ENCODE measurements around the gene GLT8D2. TPM values are rescaled to one million over a fixed set of nuclear protein-coding genes. Genes with fewer than 3 reads are reported as not detected.
"Not testable (repeated sequence)": the region's sequence is repeated elsewhere in the genome, so short reads cannot be mapped to it uniquely, and the experiment has no call there.

The GLT8D2 gene
- total and polyA plus RNA-seq, 2 experiments from 2014 or later: 24.8 to 29.2 TPM

- Histone ChIP-seq H3K27me3 (no peaks in the 10 kb centered on the region), H3K4me1 (ENCODE audit: insufficient read depth) (no peaks in the 10 kb centered on the region), H3K9me2 (replicated peaks; ENCODE audit: insufficient read depth) (no peaks in the 10 kb centered on the region), H3K4me3 (no peak overlapping the region), H3K79me2 (peaks cover 2% of the 10 kb centered on the region), H3K36me3 (replicated peaks; ENCODE audit: insufficient read depth, low read depth) (no peaks in the 10 kb centered on the region), H3K9me3 (ENCODE audit: low read depth) (no peaks in the 10 kb centered on the region), H3K4me2 (peak overlapping the region; percentile 79), H3K27ac (peak overlapping the region; percentile 89), H4K20me1 (ENCODE audit: insufficient read depth, poor library complexity, severe bottlenecking) (no peaks in the 10 kb centered on the region), H2AFZ (no peak overlapping the region)
- WGBS (ENCODE audit: low lambda C conversion rate, missing lambda C conversion rate): 89% methylated on average over 5 of the region's 5 CpGs
- TF ChIP-seq EZH2 (IDR thresholded peaks at IDR 0.05; ENCODE audit: borderline replicate concordance) (no peak), CTCF (IDR thresholded peaks at IDR 0.05; ENCODE audit: poor library complexity) (no peak), EZH2phosphoT487 (IDR thresholded peaks at IDR 0.05; ENCODE audit: low read depth, severe bottlenecking, unreplicated experiment) (no peak)
- DNase-seq (ENCODE audit: low spot score): no peak
These were observed 1.8 kb downstream of the GLT8D2 start for GRCh38 chr12:104048162-104048561.

GRCh38 chr12:104046306-104046705 is 3.7 kb downstream of the GLT8D2 start:
- 94% methylated on average over 4 of the region's 4 CpGs for WGBS (ENCODE audit: low lambda C conversion rate, missing lambda C conversion rate)
- H3K27me3 ChIP-seq: no peaks in the 10 kb centered on the region
- no peaks in the 10 kb centered on the region for H3K9me2 ChIP-seq (replicated peaks; ENCODE audit: insufficient read depth)
- no peaks in the 10 kb centered on the region for H3K9me3 ChIP-seq (ENCODE audit: low read depth)
- H3K27ac ChIP-seq: no peak overlapping the region
- peaks cover 2% of the 10 kb centered on the region for H3K79me2 ChIP-seq
- H3K4me1 ChIP-seq (ENCODE audit: insufficient read depth): no peaks in the 10 kb centered on the region
- H4K20me1 ChIP-seq (ENCODE audit: insufficient read depth, poor library complexity, severe bottlenecking): no peaks in the 10 kb centered on the region
- no peak for DNase-seq (ENCODE audit: low spot score)
- no peak overlapping the region for H3K4me3 ChIP-seq
- no peak overlapping the region for H2AFZ ChIP-seq
- no peak overlapping the region for H3K4me2 ChIP-seq
- TF ChIP-seq EZH2 (IDR thresholded peaks at IDR 0.05; ENCODE audit: borderline replicate concordance) (no peak), EZH2phosphoT487 (IDR thresholded peaks at IDR 0.05; ENCODE audit: low read depth, severe bottlenecking, unreplicated experiment) (no peak), CTCF (IDR thresholded peaks at IDR 0.05; ENCODE audit: poor library complexity) (no peak)
- H3K36me3 ChIP-seq (replicated peaks; ENCODE audit: insufficient read depth, low read depth): no peaks in the 10 kb centered on the region

- no peak overlapping the region for H3K4me3 ChIP-seq
- H3K4me1 ChIP-seq (ENCODE audit: insufficient read depth): no peaks in the 10 kb centered on the region
- H3K27me3 ChIP-seq: no peaks in the 10 kb centered on the region
- 93% methylated on average over 3 of the region's 3 CpGs for WGBS (ENCODE audit: low lambda C conversion rate, missing lambda C conversion rate)
- H3K36me3 ChIP-seq (replicated peaks; ENCODE audit: insufficient read depth, low read depth): no peaks in the 10 kb centered on the region
- H3K79me2 ChIP-seq: peaks cover 2% of the 10 kb centered on the region
- no peak overlapping the region for H2AFZ ChIP-seq
- DNase-seq (ENCODE audit: low spot score): no peak
- H3K9me3 ChIP-seq (ENCODE audit: low read depth): no peaks in the 10 kb centered on the region
- no peak for TF ChIP-seq CTCF (IDR thresholded peaks at IDR 0.05; ENCODE audit: poor library complexity)
- TF ChIP-seq EZH2phosphoT487 (IDR thresholded peaks at IDR 0.05; ENCODE audit: low read depth, severe bottlenecking, unreplicated experiment): no peak
- no peak for TF ChIP-seq EZH2 (IDR thresholded peaks at IDR 0.05; ENCODE audit: borderline replicate concordance)
- no peaks in the 10 kb centered on the region for H3K9me2 ChIP-seq (replicated peaks; ENCODE audit: insufficient read depth)
- H4K20me1 ChIP-seq (ENCODE audit: insufficient read depth, poor library complexity, severe bottlenecking): no peaks in the 10 kb centered on the region
- no peak overlapping the region for H3K27ac ChIP-seq
- H3K4me2 ChIP-seq: no peak overlapping the region
These were observed 5.8 kb downstream of the GLT8D2 start for GRCh38 chr12:104044158-104044557.

- H3K4me3 ChIP-seq: no peak overlapping the region
- H2AFZ ChIP-seq: no peak overlapping the region
- no peak for DNase-seq (ENCODE audit: low spot score)
- H3K36me3 ChIP-seq (replicated peaks; ENCODE audit: insufficient read depth, low read depth): no peaks in the 10 kb centered on the region
- H3K4me2 ChIP-seq: no peak overlapping the region
- H3K9me3 ChIP-seq (ENCODE audit: low read depth): no peaks in the 10 kb centered on the region
- no peaks in the 10 kb centered on the region for H3K4me1 ChIP-seq (ENCODE audit: insufficient read depth)
- H3K27ac ChIP-seq: no peak overlapping the region
- H3K79me2 ChIP-seq: no peaks in the 10 kb centered on the region
- H3K27me3 ChIP-seq: no peaks in the 10 kb centered on the region
- no peak for TF ChIP-seq CTCF (IDR thresholded peaks at IDR 0.05; ENCODE audit: poor library complexity)
- no peak for TF ChIP-seq EZH2phosphoT487 (IDR thresholded peaks at IDR 0.05; ENCODE audit: low read depth, severe bottlenecking, unreplicated experiment)
- no peak for TF ChIP-seq EZH2 (IDR thresholded peaks at IDR 0.05; ENCODE audit: borderline replicate concordance)
- no peaks in the 10 kb centered on the region for H4K20me1 ChIP-seq (ENCODE audit: insufficient read depth, poor library complexity, severe bottlenecking)
- H3K9me2 ChIP-seq (replicated peaks; ENCODE audit: insufficient read depth): no peaks in the 10 kb centered on the region
- 90% methylated on average over 1 of the region's 1 CpG for WGBS (ENCODE audit: low lambda C conversion rate, missing lambda C conversion rate)
These were observed 7.4 kb downstream of the GLT8D2 start for GRCh38 chr12:104042580-104042979.

GRCh38 chr12:104039769-104040168 is 10.2 kb downstream of the GLT8D2 start:
- not testable (repeated sequence) for H3K4me2 ChIP-seq; H3K79me2 ChIP-seq; DNase-seq (ENCODE audit: low spot score); H3K27me3 ChIP-seq; H3K9me2 ChIP-seq (replicated peaks; ENCODE audit: insufficient read depth); H4K20me1 ChIP-seq (ENCODE audit: insufficient read depth, poor library complexity, severe bottlenecking); H3K36me3 ChIP-seq (replicated peaks; ENCODE audit: insufficient read depth, low read depth); H3K9me3 ChIP-seq (ENCODE audit: low read depth); H2AFZ ChIP-seq; H3K4me1 ChIP-seq (ENCODE audit: insufficient read depth); H3K27ac ChIP-seq; H3K4me3 ChIP-seq
- 88% methylated on average over 1 of the region's 1 CpG for WGBS (ENCODE audit: low lambda C conversion rate, missing lambda C conversion rate)
